Activated naive CD8-positive, alpha-beta T cell (primary cell): ENCODE measurements around the gene RAB4B.
"Not testable (repeated sequence)": the region's sequence is repeated elsewhere in the genome, so short reads cannot be mapped to it uniquely, and the experiment has no call there.

Experiments
- H3K27ac Mint-ChIP-seq: one replicate; pipeline ENCODE4 v1.8.0; 2021; ENCODE audit warnings: mixed read lengths
- H3K27me3 Mint-ChIP-seq: one replicate; pipeline ENCODE4 v1.8.0; 2021; ENCODE audit warnings: mixed read lengths
- H3K36me3 Mint-ChIP-seq: one replicate; pipeline ENCODE4 v1.8.0; 2021; ENCODE audit warnings: mixed read lengths
- H3K4me1 Mint-ChIP-seq: one replicate; pipeline ENCODE4 v1.8.0; 2021; ENCODE audit warnings: low read depth, mixed read lengths
- H3K4me3 Mint-ChIP-seq: one replicate; pipeline ENCODE4 v1.8.0; 2021; ENCODE audit warnings: mild to moderate bottlenecking, mixed read lengths
- H3K9me3 Mint-ChIP-seq: one replicate; pipeline ENCODE4 v1.8.0; 2021; ENCODE audit warnings: low read depth, mixed read lengths

RAB4B gene

DNA sequence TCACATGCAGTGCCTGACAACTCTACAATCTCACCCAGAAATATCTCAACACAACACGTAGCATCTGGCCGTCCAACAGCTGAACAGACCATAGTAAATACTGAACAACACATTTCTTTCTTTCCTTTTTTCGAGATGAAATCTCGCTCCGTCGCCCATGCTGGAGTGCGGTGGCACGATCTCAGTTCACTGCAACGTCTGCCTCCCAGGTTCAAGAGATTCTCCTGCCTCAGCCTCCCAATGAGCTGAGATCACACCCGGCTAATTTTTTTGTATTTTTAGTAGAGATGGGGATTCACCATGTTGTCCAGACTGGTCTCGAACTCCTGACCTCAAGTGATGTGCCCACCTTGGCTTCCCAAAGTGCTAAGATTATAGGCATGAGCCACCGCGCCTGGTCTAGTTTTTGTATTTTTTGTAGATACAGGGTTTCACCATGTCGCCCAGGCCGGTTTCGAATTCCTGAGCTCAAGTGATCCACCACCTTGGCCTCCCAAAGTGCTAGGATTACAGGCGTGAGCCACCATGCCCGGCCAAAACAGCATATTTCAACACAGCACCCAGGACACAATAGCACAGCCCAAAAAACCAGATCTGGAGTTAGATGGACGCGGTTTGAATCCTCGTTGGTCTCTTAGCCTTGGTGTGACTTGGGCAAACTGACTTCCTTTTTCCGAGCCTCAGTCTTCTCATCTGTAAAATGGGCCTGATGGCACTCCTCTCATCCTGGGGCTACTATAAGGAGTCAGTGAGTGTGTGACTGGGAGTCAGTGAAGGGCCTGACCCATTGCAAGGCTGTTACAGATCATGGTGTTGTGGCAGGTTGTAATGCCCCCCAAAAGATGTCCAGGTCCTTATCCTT lies 49.6 kb downstream of the RAB4B start:
- H3K27me3 Mint-ChIP-seq, result no peaks in the 10 kb centered on the region
- H3K9me3 Mint-ChIP-seq, result no peaks in the 10 kb centered on the region
- peak overlapping the region; percentile 67 for H3K27ac Mint-ChIP-seq
- no peak overlapping the region for H3K4me3 Mint-ChIP-seq
- peaks cover 10% of the 10 kb centered on the region for H3K36me3 Mint-ChIP-seq
- H3K4me1 Mint-ChIP-seq, result peaks cover 29% of the 10 kb centered on the region

DNA sequence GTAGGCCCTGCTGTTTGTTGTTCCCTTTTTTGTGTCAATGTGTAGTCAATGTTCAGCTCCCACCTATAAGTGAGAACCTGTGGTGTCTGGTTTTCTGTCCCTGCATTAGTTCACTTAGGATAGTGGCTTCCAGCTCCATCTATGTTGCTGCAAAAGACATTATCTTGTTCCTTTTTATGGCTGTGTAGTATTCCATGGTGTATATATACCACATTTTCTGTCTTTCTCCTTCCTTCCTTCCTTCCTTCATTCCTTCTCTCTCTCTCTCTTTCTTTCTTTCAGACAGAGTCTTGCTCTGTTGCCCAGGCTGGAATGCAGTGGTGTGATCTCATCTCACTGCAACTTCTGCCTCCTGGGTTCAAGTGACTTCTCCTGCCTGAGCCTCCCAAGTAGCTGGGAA lies 51.2 kb downstream of the RAB4B start:
- Mint-ChIP-seq H3K4me3 (no peak overlapping the region), H3K27me3 (no peaks in the 10 kb centered on the region), H3K27ac (no peak overlapping the region), H3K4me1 (peaks cover 37% of the 10 kb centered on the region), H3K9me3 (no peaks in the 10 kb centered on the region), H3K36me3 (peaks cover 10% of the 10 kb centered on the region)

DNA sequence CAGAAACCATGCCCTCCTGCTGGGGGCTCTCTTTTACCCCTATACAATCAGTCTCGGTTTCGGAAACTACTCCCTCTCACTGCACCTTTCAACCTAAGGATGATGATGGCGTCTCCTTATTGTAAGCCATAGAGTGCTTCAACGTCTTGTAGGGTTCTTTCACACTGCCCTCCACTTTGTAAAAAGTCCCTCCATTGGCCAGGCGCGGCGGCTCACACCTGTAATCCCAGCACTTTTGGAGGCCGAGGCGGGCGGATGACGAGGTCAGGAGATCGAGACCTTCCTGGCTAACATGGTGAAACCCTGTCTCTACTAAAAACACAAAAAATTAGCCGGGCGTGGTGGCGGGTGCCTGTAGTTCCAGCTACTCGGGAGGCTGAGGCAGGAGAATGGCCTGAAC lies 52.7 kb downstream of the RAB4B start:
- not testable (repeated sequence) for H3K27me3 Mint-ChIP-seq, H3K9me3 Mint-ChIP-seq, H3K4me3 Mint-ChIP-seq, H3K27ac Mint-ChIP-seq, H3K36me3 Mint-ChIP-seq
- H3K4me1 Mint-ChIP-seq, result peaks cover 30% of the 10 kb centered on the region

GRCh38 chr19:40831502-40832430 lies 53.7 kb downstream of the RAB4B start:
- H3K4me3 Mint-ChIP-seq, result no peak overlapping the region
- no peaks in the 10 kb centered on the region for H3K27me3 Mint-ChIP-seq
- H3K4me1 Mint-ChIP-seq, result peaks cover 24% of the 10 kb centered on the region
- peaks cover 9% of the 10 kb centered on the region for H3K36me3 Mint-ChIP-seq
- H3K9me3 Mint-ChIP-seq, result no peaks in the 10 kb centered on the region
- H3K27ac Mint-ChIP-seq, result no peak overlapping the region

- H3K27me3 Mint-ChIP-seq, H3K4me3 Mint-ChIP-seq, H3K36me3 Mint-ChIP-seq, H3K27ac Mint-ChIP-seq, H3K9me3 Mint-ChIP-seq: not testable (repeated sequence)
- H3K4me1 Mint-ChIP-seq, result peaks cover 18% of the 10 kb centered on the region
Measured at GRCh38 chr19:40832431-40832790, 54.4 kb downstream of the RAB4B start.

GRCh38 chr19:40833728-40834533 lies 55.9 kb downstream of the RAB4B start:
- H3K27ac Mint-ChIP-seq, H3K9me3 Mint-ChIP-seq, H3K36me3 Mint-ChIP-seq, H3K27me3 Mint-ChIP-seq: not testable (repeated sequence)
- peak overlapping the region; percentile 4 for H3K4me3 Mint-ChIP-seq
- peaks cover 17% of the 10 kb centered on the region for H3K4me1 Mint-ChIP-seq

- no peak overlapping the region for H3K4me3 Mint-ChIP-seq
- no peaks in the 10 kb centered on the region for H3K27me3 Mint-ChIP-seq
- no peaks in the 10 kb centered on the region for H3K9me3 Mint-ChIP-seq
- H3K36me3 Mint-ChIP-seq, result no peaks in the 10 kb centered on the region
- no peak overlapping the region for H3K27ac Mint-ChIP-seq
- peaks cover 17% of the 10 kb centered on the region for H3K4me1 Mint-ChIP-seq
Measured at GRCh38 chr19:40836754-40837429, 58.8 kb downstream of the RAB4B start.

- not testable (repeated sequence) for H3K27me3 Mint-ChIP-seq, H3K9me3 Mint-ChIP-seq, H3K4me3 Mint-ChIP-seq, H3K36me3 Mint-ChIP-seq, H3K27ac Mint-ChIP-seq, H3K4me1 Mint-ChIP-seq
Measured at GRCh38 chr19:40838477-40838876, 60.4 kb downstream of the RAB4B start.

DNA sequence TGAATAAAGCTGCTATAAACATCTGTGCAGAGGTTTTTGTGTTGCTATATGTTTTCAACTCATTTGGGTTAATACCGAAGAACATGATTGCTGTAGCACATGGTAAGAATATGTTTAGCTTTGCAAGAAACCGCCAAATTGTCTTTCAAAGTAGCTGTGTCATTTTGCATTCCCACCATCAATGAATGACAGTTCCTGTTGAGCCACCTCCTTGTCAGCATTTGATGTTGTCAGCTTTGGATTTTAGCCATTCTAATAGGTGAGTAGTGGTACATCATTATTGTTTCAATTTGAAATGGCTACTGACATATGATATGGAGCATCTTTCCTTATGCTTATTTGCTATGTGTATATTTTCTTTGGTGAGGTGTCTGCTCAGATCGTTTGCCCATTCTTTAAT lies 64.0 kb downstream of the RAB4B start:
- peaks cover 22% of the 10 kb centered on the region for H3K4me1 Mint-ChIP-seq

DNA sequence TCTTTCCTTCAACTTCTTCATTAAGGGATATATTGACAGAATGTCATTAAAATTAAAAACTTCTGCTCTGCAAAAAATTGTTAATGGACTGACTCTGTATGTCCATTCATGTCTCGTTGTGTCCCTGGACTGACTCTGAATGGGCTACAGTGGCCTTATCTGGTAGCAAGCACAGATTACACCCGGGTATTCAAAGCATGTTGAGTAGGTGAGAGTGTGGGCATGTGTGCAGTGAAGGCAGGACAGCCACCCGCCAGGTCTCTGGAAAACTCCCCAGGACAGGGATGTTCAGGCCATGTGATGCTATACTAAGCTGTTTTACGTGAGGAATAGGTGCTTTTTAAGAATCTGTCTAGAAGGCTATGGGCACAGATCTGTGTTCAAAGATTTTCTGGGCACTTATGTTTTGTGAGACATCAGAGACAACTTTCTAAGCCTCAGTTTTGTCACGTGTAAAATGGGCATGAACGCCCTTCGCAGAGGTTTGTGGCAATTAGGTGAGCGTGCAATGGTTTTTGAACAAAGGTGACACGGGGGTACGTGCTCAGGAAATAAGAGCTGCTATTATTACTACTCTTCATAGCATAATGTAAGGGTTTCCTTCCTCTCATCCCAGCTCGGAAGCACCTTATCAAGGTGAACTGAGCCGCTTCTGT lies 65.1 kb downstream of the RAB4B start:
- peak overlapping the region; percentile 76 for H3K4me3 Mint-ChIP-seq
- H3K4me1 Mint-ChIP-seq, result peaks cover 25% of the 10 kb centered on the region
- not testable (repeated sequence) for H3K36me3 Mint-ChIP-seq, H3K9me3 Mint-ChIP-seq, H3K27me3 Mint-ChIP-seq
- peak overlapping the region; percentile 72 for H3K27ac Mint-ChIP-seq

More for the DNA sequence above, 64.0 kb downstream of the RAB4B start:
- H3K27ac Mint-ChIP-seq, H3K27me3 Mint-ChIP-seq, H3K36me3 Mint-ChIP-seq, H3K9me3 Mint-ChIP-seq, H3K4me3 Mint-ChIP-seq: not testable (repeated sequence)

- not testable (repeated sequence) for H3K9me3 Mint-ChIP-seq, H3K27me3 Mint-ChIP-seq, H3K36me3 Mint-ChIP-seq
- Mint-ChIP-seq H3K4me3 (peak overlapping the region; percentile 76), H3K27ac (peak overlapping the region; percentile 72), H3K4me1 (peaks cover 25% of the 10 kb centered on the region)
Measured at GRCh38 chr19:40843653-40844052, 65.6 kb downstream of the RAB4B start.
